NCI-H146 treated with DMSO at 0.1 percent for 48 hours (cell line): ENCODE data around the gene PALM.
"Not testable (repeated sequence)": the region's sequence is repeated elsewhere in the genome, so short reads cannot be mapped to it uniquely, and the experiment has no call there.

Source experiments
- DNase-seq: peaks from one replicate; lab custom pipeline; 2025; ENCODE audit not compliant: unreplicated experiment; lab: John Stamatoyannopoulos, UW

The PALM gene

DNA sequence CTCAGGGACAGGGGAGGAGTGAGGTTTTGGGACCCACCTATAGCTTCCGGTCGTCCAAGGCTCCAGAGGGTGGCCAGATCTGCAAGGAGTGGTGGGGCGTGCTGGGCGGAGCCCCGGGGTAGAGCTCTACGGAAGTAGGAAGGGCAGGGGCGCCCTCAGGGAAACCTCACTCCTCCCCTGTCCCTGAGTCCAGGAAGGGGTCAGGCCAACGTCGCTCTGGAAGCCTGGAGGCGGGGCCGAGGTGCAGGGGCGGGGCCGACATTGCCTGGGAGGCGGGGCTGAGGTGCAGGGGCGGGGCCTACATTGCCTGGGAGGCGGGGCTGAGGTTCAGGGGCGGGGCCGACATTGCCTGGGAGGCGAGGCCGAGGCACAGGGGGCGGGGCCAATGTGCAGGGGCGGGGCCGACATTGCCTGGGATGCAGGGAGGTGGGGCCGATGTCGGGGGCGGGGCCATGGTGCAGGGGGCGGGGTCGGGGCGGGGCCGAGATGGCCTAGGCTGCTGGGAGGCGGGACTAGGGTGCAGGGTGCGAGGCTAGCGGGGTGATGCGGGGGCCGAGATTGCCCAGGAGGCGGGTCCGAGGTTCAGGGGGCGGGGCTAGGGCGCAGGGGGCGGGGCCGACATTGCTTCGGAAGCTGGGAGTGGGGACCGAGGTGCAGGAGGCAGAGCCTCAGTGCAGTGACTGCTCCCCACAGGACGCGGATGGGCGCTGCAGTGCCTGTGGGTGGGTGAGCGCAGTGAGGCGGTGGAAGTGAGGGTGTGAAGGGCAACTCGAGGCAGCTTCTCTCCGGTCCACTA is 4.9 kb upstream of the PALM start:
- no peak for DNase-seq

DNA sequence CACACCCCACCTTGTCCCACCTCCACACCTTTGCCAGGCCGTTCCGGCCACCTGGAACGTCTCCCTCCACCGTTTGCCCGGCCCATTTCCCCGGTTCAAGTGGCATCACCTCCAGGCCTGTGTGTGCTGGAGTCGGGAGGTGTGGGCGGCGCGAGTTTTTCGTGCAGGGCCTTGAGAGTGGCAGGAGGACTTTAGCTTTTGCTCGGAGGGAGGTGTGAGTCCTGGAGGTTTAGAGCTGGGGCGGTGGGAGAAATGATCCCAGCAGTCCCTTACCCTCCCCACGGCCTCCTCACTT is 4.3 kb upstream of the PALM start:
- DNase-seq, result no peak

- DNase-seq, result no peak
Measured at GRCh38 chr19:709196-709964, 645 bp downstream of the PALM start.

- DNase-seq, result no peak
Measured at GRCh38 chr19:709965-710571, 1.3 kb downstream of the PALM start.

DNA sequence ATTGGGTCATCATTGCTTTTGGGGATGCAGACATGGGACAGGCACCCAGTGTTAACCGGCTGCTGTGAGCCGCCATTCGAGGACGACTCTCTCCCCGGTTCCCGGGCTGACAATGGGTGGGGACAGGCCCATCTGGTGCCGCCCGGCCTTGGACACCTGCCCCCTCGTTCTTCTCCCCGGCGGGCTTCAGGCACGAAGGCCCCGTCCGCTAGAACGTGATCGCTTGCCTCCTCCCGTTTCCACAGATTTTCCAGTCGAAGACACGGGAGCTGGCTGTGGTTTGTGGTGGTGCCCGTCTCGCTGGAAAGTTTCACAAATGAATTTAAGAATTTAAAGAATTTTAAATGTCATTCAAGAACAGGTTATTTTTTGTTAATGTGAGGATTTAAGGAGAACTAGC is 2.0 kb downstream of the PALM start:
- DNase-seq, result no peak

- DNase-seq, result no peak
Measured at GRCh38 chr19:711254-711653, 2.5 kb downstream of the PALM start.

DNA sequence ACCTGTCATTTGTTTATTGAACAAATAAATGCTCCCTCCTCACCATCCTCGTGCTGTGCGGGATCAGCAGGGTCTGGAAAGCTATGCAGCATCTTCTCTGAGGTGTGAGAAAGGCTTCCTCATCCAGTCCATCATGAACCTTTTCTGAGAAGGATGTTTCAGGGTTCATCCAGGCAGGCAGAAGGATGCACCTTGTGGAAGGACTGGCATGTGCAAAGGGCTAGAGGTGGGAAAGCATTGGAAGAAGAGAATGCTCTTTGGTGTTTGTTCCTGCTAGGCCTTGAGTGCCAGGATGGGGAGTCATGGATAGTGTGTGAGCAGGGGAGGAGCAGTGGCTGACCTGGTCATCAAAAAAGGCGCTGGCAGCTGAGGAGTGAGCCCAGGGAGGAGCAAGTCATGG is 6.6 kb downstream of the PALM start:
- no peak for DNase-seq

DNA sequence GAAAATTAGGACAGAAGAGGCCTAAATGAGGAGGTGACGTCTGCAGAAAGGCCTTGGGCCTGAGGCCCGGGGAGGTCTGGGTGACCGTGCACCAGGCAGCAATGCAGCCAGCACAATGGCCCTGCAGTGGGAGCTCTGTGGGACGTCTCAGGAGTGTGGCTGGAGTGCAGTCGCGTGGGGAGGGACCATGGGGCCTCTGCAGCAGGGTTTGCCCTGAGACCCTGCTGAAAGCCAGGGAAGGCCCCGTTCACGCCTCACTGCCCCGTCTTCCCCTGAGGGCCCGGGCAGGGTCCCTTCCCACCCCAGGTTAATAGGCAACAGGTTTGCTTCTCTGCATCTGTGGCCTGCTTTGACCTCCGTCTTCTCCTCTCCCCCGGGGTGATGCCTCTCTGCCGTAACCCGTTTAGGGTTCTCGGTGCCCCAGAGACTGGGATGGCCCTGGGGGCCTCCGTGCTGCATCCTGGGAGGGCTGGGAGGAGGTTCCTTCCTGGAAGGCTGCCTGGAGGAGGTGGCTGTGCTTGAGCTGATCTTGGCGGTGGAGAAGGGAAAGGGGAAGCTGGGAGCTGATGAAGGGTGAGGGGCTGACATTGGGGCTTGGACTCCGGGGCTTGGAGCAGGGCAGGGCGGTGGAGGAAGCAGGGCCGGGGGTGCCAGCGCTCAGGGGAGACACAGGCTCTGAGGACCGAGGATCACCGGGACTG is 9.7 kb downstream of the PALM start:
- no peak for DNase-seq

GRCh38 chr19:718991-719512 is 10.3 kb downstream of the PALM start:
- no peak for DNase-seq

DNA sequence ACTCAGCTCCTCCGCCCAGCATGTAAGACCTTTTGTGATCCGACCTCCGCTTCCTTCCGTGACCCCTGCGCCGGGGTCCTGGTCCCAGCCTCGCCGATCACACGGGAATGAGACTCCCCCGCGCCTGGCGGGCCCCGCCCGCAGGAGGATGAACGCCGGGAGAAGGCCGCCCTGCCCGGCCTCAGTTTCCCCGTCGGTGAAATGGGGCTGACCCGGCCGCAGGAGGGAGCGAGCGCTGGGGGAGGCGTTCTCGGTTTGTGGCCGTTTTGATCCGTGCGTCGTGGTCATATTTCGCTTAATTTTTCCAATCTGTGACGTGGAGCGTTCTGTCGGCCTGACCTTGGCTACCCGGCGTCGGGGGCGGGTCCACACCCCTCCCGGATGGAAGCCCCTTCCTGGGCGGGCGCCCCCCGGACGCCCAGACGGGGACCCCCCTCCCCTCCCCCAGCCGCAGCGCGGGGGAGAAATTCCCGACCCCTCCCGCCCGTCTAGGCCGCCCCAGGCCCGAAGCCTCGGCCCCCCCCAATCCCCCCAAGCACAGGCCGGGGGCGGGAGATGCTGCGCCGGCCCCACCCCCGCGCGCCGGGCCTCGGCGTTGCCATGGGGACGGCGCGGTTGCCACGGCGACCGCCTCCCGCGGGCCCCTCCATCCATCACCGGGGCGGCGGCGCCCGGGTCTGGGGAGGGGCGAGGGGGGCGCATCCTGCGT is 11.1 kb downstream of the PALM start:
- no peak for DNase-seq

DNA sequence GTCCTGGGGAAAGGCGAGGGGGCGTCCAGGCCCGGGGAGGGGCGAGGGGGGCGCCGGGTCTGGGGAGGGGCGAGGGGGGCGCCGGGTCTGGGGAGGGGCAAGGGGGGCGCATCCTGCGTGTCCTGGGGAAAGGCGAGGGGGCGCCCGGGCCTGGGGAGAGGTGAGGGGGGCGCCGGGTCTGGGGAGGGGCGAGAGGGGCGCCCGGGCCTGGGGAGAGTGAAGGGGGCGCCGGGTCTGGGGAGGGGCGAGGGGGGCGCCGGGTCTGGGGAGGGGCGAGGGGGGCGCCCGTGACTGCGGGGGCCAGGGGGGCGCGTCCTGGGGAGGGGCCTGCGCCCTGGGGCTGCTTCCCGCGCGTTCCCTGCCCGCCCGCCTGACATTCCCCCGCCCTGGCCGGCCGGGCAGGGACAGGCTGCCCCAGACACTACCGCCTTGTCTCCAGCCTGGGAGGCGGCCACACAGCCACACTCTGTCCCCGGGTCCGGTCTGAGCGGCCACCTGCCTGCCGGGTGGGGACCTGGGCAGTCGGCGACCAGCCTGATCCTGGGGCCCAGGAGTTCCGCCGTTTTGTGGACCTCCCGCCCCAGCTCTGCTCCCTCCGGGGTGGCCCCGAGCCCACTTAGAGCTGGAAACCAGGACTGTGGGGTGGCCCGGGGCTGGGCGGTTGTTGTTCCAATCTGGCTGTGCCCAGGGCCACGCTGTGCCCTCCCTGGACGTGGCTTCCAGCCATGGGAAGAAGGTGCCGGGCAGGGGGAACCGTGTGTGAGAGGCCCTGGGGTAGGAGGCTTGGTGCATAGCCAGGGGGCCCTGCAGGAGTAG is 11.8 kb downstream of the PALM start:
- no peak for DNase-seq

DNA sequence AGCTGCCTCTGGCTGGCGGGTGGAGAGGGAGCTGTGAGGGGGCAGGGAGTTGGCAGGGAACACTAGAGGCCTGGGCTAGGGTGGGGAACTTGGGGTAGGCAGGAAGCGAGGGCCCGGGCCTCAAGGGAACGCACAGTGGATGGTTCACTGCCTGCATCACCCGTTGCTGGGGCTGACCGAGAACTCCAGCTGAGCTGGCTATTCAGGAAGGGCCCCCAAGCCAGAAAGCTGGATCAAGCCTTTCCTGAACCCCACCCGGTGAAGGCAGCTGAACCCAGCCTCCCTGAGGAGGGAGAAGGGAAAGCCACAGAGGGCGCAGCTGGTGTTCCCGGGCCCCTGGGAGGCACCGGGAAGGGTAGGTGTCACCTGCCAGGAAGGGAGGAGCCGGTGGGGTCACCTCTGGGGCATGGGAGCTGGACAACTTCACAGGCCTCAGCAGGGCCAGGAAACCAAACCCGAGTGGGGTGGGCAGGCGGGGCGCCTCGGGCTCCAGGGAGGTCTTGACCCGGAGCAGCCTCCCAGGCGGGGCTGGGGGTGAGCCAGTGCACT is 13.9 kb downstream of the PALM start:
- DNase-seq, result no peak

- no peak for DNase-seq
Measured at GRCh38 chr19:723247-723646, 14.5 kb downstream of the PALM start.

GRCh38 chr19:723714-724113 is 15.0 kb downstream of the PALM start:
- no peak for DNase-seq

- DNase-seq, result no peak
Measured at GRCh38 chr19:725461-726089, 16.8 kb downstream of the PALM start.

- no peak for DNase-seq
Measured at GRCh38 chr19:726993-727956, 18.5 kb downstream of the PALM start.

DNA sequence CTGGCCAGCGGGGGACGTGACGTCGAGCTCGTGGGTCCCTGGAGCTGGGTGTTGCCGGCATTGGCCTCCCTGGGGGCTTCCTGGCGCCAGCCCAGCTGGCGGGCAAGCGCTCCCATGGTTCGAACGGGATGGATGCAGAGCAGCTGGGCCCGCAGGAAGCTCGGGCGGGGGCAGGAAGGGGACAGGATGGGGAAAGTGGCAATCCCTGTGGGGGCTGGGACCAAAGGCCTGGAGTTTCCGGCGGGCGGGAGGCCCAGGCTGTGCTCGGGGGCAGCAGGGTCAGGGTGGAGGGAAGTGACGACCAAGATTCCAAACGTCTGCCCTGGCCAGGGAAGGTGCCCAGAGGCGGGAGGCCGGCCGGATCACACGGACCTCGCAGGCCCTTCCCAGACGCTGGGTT is 19.3 kb downstream of the PALM start:
- no peak for DNase-seq

DNA sequence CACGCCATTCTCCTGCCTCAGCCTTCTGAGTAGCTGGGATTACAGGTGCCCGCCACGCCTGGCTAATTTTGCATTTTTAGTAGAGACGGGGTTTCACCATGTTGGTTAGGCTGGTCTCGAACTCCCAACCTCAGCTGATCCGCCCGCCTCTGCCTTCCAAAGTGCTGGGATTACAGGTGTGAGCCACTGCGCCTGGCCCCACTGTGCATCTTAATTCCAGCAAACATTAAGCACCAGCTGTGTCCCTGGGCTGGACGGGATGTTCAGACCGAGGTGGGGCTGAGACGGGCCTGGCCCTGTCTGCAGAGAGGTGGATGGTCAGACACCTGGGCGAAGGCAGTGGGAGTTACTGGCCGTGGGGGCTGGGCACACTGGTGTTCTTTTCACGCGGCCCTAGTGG is 20.8 kb downstream of the PALM start:
- not testable (repeated sequence) for DNase-seq
